ENCODE measurements around the gene GRID1.

GRCh38 chr10:86305521-86305920 is 61.1 kb downstream of the GRID1 start:
- no peak for TF ChIP-seq POLR2A (IDR thresholded peaks at IDR 0.05; ENCODE audit: low read length)
- no peak for TF ChIP-seq GATA1 (IDR thresholded peaks at IDR 0.05; ENCODE audit: low read depth, low read length)

Data from erythroblast (primary cell).